Measurements from ENCODE around the gene CNTFR.

DNA sequence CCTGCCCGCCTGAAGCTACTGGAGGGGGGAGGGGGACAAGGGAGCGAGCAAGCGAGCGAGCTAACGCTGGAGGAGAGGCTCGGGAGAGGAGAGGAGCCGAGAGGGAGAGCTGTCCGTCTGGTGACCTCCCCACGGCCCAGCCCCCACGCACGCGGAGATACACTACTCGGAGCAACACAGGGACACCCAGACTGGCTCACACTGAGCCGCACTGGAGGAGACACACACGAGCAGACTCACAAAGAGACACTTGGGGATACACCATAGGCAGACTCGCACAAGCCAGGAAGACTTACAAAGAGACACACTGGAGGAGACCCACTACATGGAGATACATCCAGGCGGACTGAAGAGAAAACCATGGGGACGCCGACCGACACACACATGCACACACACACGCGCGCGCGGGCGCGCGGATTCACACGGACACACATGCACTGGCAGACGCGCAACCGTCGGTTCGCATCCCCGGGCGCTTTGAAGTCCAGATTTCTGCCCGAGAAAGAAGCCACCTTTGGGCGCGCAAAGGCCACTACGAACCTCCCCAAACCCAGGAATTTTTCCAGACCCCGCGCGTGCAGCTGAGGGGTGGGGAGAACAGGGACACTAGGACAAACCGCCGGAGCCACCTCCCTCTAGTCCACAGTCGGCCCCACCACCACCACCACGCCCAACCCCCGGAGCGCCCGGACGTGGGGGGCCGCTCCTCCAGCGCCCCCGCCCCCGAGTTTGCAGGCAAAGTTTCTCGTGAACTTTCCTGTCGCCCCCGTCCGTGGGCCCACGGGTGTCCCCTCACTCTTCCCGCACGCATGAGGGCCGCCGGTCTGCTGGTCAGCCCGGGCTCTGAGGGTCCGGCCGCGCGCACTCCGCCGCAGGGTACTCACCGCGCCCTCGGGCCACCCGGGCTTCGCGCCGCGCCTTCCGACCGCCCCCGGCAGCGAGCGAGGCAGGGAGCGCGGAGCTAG, 571 bp downstream of the CNTFR start:
- no peak for TF ChIP-seq CTCF (IDR thresholded peaks at IDR 0.05; ENCODE audit: control extremely low read depth in 1 of 3, insufficient read depth in 1 of 3, low read depth in 1 of 3, low read length in 3 of 3)
- no peak for TF ChIP-seq EP300 (IDR thresholded peaks at IDR 0.05; ENCODE audit: borderline replicate concordance in 1 of 2, low read depth in 2 of 2, low read length in 2 of 2)
- TF ChIP-seq ZNF274 (IDR thresholded peaks at IDR 0.05; ENCODE audit: borderline replicate concordance, extremely low read depth, low read length): no peak
- no peak for TF ChIP-seq POLR2AphosphoS5 (IDR thresholded peaks at IDR 0.05; ENCODE audit: low read depth, low read length)

Measured in H1 (cell line).